LNCAP (cell line): ENCODE results near the gene MEOX1.

Experiments
- CTCF ChIP-seq: fragments of 450-650 bp; IDR thresholded peaks from 2 replicates; pipeline ENCODE4 v1.5.1; 2017; ENCODE audit warnings: mild to moderate bottlenecking

MEOX1 gene

GRCh38 chr17:43676471-43676870, 14.7 kb upstream of the MEOX1 start:
- no peak for TF ChIP-seq CTCF

- no peak for TF ChIP-seq CTCF
Observed at GRCh38 chr17:43674394-43674793, 12.7 kb upstream of the MEOX1 start.

GRCh38 chr17:43673516-43674323, 12.0 kb upstream of the MEOX1 start:
- TF ChIP-seq CTCF: peak; percentile 98

GRCh38 chr17:43671755-43672519, 10.2 kb upstream of the MEOX1 start:
- TF ChIP-seq CTCF: no peak

- TF ChIP-seq CTCF: no peak
Observed at GRCh38 chr17:43671031-43671692, 9.4 kb upstream of the MEOX1 start.

GRCh38 chr17:43670645-43671030, 8.9 kb upstream of the MEOX1 start:
- no peak for TF ChIP-seq CTCF

GRCh38 chr17:43669971-43670644, 8.4 kb upstream of the MEOX1 start:
- TF ChIP-seq CTCF: no peak
